HG03135 (cell line): ENCODE results near the gene UBP1.
"Not testable (repeated sequence)": the region's sequence is repeated elsewhere in the genome, so short reads cannot be mapped to it uniquely, and the experiment has no call there.

ENCODE experiments used
- ATAC-seq: cut with Tn5 transposase; IDR thresholded peaks from one replicate; pipeline ENCODE4 v1.9.1; 2021; ENCODE audit warnings: mild to moderate bottlenecking, moderate library complexity; ENCODE audit not compliant: unreplicated experiment

UBP1 gene

GRCh38 chr3:33440328-33441224, at the start of gene UBP1:
TSS of gene UBP1 (minus strand) at chr3:33440405. CDS start at chr3:33439848, 557 bp downstream.
- peak; percentile 91 for ATAC-seq

- no peak for ATAC-seq
Observed at GRCh38 chr3:33488683-33489082, 48.5 kb upstream of the UBP1 start.

- ATAC-seq, result no peak
Observed at GRCh38 chr3:33488246-33488645, 48.0 kb upstream of the UBP1 start.

GRCh38 chr3:33482111-33482521, 41.9 kb upstream of the UBP1 start:
- ATAC-seq, result no peak

GRCh38 chr3:33474896-33475295, 34.7 kb upstream of the UBP1 start:
- no peak for ATAC-seq

- no peak for ATAC-seq
Observed at GRCh38 chr3:33473813-33474212, 33.6 kb upstream of the UBP1 start.

- ATAC-seq, result no peak
Observed at GRCh38 chr3:33467786-33468185, 27.6 kb upstream of the UBP1 start.

GRCh38 chr3:33461097-33461496, 20.9 kb upstream of the UBP1 start:
- ATAC-seq, result no peak

GRCh38 chr3:33459577-33459976, 19.4 kb upstream of the UBP1 start:
- not testable (repeated sequence) for ATAC-seq

- ATAC-seq, result no peak
Observed at GRCh38 chr3:33458446-33458845, 18.2 kb upstream of the UBP1 start.

- ATAC-seq, result no peak
Observed at GRCh38 chr3:33456756-33457155, 16.6 kb upstream of the UBP1 start.

- ATAC-seq, result no peak
Observed at GRCh38 chr3:33453331-33453761, 13.1 kb upstream of the UBP1 start.

- ATAC-seq, result not testable (repeated sequence)
Observed at GRCh38 chr3:33451994-33452393, 11.8 kb upstream of the UBP1 start.

- ATAC-seq, result no peak
Observed at GRCh38 chr3:33447958-33448357, 7.8 kb upstream of the UBP1 start.

GRCh38 chr3:33447256-33447625, 7.0 kb upstream of the UBP1 start:
- not testable (repeated sequence) for ATAC-seq

- no peak for ATAC-seq
Observed at GRCh38 chr3:33442190-33442589, 2.0 kb upstream of the UBP1 start.

- ATAC-seq, result peak; percentile 4
Observed at GRCh38 chr3:33441225-33441976, 1.2 kb upstream of the UBP1 start.

- peak; percentile 18 for ATAC-seq
Observed at GRCh38 chr3:33439546-33440327, 468 bp downstream of the UBP1 start.

GRCh38 chr3:33438881-33439545, 1.2 kb downstream of the UBP1 start:
- ATAC-seq, result no peak

- ATAC-seq, result no peak
Observed at GRCh38 chr3:33438284-33438668, 1.9 kb downstream of the UBP1 start.
